Adrenal gland (tissue), 5 donors: ENCODE results near the gene MOGAT3.

Experiments used
- POLR2A ChIP-seq, 2 donors: fragments of 450-650 bp; IDR thresholded peaks; one replicate each; pipeline ENCODE4 v1.6.1; 2017; ENCODE audit warnings: antibody characterized with exemption in 2 of 2, mild to moderate bottlenecking in 2 of 2, moderate library complexity in 1 of 2
- TF ChIP-seq, protein P1 (sequence below), 6 experiments: fragments of 450-650 bp in 4 of 6; fragments of 200-600 bp in 2 of 6; sonication (generic) in 1 of 6; IDR thresholded peaks; 1 replicate in 5 of 6; 2 replicates in 1 of 6; pipeline versions ENCODE4 v1.5.1 to v1.8.0; 2016 to 2021; ENCODE audit warnings: antibody characterized with exemption in 6 of 6, mild to moderate bottlenecking in 2 of 6, moderate library complexity in 1 of 6
- donor health status: DM: no; HTN: no; CAD: no.

DNA sequence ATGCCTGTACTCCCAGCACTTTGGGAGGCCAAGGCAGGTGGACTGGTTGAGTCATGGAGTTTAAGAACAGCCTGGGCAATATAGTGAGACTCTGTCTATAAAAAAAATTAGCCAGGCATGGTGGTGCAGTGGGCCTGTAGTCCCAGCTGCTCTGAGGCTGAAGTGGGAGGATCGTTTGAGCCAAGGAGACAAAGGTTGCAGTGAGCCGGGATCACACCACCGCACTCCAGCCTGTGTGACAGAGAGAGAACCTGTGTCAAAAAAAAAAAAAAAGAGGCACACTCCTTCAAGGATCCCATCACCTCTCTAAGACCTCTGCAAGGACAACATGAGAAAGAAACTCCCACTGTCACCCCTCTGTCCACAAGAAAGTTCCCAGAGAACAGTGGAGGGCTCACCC lies 25.2 kb downstream of the MOGAT3 start:
- TF ChIP-seq, protein P1, sequence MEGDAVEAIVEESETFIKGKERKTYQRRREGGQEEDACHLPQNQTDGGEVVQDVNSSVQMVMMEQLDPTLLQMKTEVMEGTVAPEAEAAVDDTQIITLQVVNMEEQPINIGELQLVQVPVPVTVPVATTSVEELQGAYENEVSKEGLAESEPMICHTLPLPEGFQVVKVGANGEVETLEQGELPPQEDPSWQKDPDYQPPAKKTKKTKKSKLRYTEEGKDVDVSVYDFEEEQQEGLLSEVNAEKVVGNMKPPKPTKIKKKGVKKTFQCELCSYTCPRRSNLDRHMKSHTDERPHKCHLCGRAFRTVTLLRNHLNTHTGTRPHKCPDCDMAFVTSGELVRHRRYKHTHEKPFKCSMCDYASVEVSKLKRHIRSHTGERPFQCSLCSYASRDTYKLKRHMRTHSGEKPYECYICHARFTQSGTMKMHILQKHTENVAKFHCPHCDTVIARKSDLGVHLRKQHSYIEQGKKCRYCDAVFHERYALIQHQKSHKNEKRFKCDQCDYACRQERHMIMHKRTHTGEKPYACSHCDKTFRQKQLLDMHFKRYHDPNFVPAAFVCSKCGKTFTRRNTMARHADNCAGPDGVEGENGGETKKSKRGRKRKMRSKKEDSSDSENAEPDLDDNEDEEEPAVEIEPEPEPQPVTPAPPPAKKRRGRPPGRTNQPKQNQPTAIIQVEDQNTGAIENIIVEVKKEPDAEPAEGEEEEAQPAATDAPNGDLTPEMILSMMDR (IDR thresholded peaks at IDR 0.05) = no peak
- no peak for TF ChIP-seq POLR2A (IDR thresholded peaks at IDR 0.05)
